Endothelial cell of hepatic sinusoid (primary cell): Measurements from ENCODE around the gene TMPRSS6.

Source experiments
- in situ Hi-C: cut with HindIII; loops from 2 replicates; pipeline ENCODE4 v1.10.0; 2017; ENCODE audit warnings: low sequenced_read_pairs

Gene TMPRSS6

GRCh38 chr22:37069719-37070118 is 39.8 kb downstream of the TMPRSS6 start:
- in situ Hi-C loops: no loop called here

GRCh38 chr22:37069319-37069718 is 40.2 kb downstream of the TMPRSS6 start:
- in situ Hi-C loops: no loop called here

DNA sequence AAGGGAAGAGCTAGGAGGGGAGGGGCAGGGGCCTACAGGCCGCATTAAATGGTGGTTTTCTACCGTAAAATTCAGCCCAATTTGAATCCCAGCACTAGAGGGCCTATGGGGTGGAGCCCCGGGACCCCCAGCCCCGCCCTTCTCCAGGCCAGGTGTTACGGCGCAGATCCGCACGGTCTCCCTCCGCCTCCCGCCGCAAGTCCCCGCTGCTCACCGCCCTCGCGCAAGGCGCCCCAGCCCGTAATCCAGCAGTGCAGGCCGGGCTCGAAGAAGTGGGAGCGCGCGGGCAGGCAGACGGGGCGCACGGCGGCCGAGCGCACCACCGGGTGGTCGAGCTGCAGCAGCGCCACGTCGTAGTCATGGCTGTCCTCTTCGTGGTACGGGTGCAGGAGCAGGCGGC is 40.7 kb downstream of the TMPRSS6 start:
- in situ Hi-C loops: no loop called here

DNA sequence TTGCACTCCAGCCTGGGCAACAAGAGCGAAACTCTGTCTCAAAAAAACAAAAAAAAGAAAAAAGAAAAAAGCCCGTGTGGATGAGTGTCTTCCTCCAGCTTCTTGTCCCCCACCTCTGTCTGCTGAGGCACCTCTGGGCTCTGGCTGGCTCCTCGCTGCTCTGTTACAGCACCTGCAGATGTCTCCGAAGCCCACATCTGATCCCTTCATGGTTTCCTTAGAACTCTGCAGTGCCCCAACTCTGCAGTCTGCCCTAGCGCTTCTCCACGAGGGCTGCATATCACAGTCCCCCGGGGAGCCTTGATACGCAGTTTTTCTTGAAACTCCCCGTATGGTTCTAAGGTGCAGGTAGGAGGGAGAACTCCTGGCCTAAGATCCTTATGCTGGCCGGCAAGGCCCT is 42.1 kb downstream of the TMPRSS6 start:
- in situ Hi-C loops: no loop called here

DNA sequence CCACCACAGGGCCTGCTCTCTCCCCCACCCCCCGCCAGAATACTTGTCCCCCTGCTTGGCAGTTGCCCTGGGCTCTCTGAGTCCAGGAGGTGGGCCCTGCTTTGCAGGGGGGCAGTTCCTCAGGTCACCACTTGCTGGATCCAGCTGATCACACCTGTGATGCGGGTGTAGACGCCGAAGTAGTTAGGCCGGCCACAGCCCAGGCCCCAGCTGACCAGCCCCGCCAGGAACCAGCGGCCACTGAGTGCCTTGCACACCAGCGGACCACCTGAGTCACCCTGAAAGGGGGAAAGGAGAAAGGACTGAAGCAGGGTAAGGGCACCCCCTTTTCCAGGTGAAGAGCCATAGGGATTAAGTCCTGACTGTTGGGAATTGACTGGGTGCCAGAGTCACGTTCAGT is 43.6 kb downstream of the TMPRSS6 start:
- in situ Hi-C loops: no loop called here

DNA sequence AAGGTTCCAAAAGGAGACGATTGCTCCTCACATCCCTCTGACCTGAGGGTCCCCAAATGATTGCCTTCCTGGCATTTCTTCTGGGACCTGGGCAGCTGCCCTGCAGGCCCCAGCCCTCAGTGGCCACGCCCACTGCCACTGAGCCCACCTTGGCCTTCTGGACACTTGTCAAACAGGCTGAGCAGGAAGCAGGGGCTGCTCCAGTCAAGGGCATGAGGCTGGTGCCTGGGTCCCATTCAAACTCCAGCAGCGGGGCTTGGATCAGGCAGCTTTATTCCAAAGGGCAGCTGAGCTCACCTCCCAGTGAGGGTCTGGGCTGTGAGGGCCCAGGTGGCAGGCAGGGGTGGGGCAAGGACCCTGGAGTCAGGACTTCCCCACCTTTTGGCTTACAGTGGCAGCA is 44.3 kb downstream of the TMPRSS6 start:
- in situ Hi-C loops: no loop called here

GRCh38 chr22:37064553-37064952 is 45.0 kb downstream of the TMPRSS6 start:
- in situ Hi-C loops: no loop called here

DNA sequence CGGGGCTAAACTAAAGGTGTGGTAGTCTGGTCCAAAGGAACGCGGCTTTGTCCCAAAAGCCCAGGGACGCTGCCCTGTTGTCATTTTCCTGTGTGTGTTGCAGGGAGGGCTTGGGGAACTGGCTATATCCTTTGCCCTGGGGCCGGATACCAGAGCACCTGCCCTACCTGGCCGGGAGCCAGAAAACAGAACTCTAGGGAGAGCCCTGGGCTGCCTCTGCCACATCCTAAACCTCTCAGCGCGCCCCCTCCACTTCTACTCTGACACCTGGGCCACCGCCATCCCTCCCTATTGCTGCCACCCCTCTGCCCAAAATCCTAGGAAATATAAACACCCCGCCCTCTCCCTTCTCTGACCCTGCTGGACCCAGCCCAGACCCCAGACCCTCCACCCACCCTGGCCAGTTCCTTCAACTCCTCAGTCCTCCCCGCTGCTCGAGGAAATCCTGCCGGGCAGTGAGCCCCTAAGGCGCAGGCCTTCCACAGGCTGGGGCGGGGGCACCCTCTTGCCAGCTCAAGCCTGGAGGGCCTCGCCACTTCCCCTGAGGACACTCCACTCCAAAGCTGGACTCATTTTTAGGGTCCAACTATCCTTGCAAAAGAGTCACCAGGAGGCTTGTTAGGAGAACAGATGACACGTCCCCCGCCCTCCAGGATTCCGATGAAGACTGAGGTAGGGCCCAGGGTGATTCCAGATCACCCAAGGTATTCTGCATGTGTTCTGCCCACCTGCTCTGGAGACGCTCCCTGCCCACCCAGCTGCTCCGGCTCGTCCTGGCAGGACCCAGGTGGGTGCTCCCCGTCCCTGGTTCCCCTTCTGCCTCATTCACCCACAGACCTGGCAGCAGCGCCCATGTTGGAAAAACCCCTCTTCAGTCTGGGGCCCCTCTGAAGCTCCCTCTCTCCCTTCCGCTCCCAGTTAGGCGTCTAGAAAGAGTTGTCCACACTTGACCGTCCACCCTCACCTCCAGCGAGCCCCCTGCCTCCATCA is 45.8 kb downstream of the TMPRSS6 start:
- in situ Hi-C loops: no loop called here

GRCh38 chr22:37062702-37063381 is 46.7 kb downstream of the TMPRSS6 start:
- in situ Hi-C loops: no loop called here

GRCh38 chr22:37062376-37062675 is 47.2 kb downstream of the TMPRSS6 start:
- in situ Hi-C loops: no loop called here

GRCh38 chr22:37061611-37062375 is 47.7 kb downstream of the TMPRSS6 start:
- in situ Hi-C loops: no loop called here

DNA sequence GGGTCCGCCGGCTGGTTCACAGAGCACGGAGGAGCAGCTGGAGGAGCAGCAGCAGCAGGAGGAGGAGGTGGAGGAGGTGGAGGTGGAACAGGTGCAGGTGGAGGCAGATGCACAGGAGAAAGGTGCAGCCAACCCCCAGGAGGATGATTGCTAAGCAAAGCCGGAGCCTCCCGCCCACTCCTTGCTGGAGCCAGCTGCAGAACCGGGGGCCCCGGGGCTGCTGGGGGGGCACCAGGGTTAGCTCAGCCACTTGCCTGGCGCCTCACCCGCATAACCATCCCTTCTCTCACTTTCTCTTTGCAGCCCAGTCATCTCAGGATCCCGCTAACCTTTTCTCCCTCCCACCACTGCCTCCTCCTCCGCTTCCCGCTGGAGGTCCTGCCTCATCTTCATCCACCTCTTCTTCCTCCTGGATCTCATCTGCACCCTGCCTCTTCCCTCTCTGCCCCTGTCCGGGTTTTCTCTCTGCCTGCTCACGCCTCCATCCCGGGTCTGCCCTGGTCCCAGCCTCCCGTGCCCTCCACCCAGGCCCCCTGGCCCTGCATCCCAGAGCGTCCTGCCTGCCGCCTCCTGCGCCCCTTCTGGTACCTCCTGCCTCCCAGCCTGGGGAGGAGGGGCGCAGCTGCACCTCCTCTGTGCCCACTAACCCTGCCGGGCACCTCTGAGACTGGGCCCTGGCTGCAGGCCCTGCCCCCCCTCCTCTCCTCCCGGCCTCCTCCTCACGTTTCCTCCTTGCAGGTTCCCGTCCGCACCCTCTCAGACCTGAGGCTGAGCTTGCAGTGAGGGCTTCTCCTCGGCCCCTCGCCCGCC is 48.5 kb downstream of the TMPRSS6 start:
- in situ Hi-C loops: no loop called here

DNA sequence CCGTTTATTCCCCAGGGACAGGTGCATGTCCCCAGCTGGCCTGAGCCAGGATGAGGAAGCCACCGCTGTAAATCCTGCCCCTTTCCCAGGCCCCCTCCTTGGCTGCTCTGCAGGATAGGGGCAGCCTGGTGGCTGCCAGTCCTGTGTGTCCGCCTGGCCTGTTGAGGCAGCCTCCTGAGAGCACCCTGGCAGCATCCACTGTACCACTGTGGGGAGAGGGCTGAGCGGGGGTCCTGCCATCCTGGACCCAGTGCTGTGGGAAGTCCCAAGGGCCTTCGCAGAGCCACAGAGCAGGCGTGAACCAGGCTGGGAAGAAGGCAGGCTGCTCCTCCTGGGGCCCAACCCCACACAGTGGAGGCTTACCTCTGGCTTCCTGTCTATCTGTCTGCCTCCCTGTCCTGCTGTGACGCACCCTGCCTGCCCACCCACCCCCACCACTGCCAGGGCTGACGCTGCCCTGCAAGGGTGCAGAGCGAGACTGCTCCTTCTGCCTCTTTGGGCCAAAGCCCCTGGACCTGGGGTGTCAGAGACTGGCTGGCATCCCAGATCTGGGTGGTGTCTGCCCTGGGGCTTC is 49.5 kb downstream of the TMPRSS6 start:
- in situ Hi-C loops: loop anchor here (10.0 kb wide), 6 partner anchors 95 to 385 kb away; partner anchors contain the start of genes C1QTNF6, IFT27 and SSTR3

GRCh38 chr22:37058917-37059701 is 50.4 kb downstream of the TMPRSS6 start:
- in situ Hi-C loops: loop anchor here (10.0 kb wide), 6 partner anchors 96 to 386 kb away; partner anchors contain the start of genes C1QTNF6, IFT27 and SSTR3

DNA sequence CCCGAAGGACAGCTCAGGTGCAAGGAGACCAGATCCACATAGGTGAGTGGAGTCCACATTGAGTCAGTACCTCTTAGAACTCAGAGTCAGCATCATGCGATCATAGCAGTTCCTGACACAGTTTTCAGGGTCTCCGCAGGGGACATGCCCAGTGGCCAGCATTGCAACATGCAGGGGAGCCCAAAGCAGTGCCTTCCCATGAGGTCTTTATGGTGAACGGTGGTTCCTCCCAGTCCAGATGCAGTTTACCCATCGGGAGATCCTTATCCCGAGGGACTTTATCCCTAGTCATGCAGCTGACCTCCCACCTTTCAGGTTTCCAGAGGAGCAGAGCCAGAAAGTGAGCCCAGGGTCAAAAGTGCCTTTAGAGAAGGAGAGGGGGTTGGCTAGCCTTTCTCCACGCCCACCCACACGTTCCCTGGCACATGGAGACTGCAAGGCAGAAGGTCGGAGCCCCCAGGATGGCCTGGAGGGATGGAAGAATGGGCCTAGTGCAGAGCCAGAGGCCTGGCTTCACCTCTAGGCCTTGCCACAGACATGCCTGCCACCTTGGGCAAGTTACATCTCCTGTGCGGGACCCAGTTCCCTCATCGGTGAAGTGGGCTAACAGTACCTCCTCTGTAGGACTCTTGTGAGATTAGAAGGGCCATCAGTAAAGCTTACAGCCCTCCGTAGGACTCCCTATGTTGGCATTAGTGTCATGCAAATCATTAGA is 51.6 kb downstream of the TMPRSS6 start:
- in situ Hi-C loops: loop anchor here (10.0 kb wide), 6 partner anchors 97 to 387 kb away; partner anchors contain the start of genes C1QTNF6, IFT27 and SSTR3

DNA sequence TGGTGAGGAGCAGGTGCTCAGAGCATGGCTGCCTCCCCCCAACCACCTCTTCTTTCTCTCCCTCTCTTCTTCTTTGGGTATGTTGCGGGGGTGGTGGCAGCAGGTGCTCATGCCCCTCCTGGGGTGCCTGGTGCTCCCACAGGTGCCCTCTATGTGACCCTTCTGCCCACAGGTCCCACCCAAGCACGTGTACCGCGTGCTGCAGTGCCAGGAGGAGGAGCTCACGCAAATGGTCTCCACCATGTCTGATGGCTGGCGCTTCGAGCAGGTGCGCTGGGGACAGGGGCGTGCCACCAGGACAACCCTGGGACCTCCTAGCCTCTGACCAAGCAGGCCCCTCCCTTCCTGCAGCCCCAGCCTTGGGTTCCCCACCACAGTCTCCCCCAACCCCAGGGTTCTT is 52.3 kb downstream of the TMPRSS6 start:
- in situ Hi-C loops: loop anchor here (10.0 kb wide), 6 partner anchors 98 to 388 kb away; partner anchors contain the start of genes C1QTNF6, IFT27 and SSTR3

GRCh38 chr22:37056246-37056645 is 53.3 kb downstream of the TMPRSS6 start:
- in situ Hi-C loops: loop anchor here (10.0 kb wide), 6 partner anchors 99 to 389 kb away; partner anchors contain the start of genes C1QTNF6, IFT27 and SSTR3
